GM21737 (cell line): ENCODE data around the gene TAOK2.
"Not testable (repeated sequence)": the region's sequence is repeated elsewhere in the genome, so short reads cannot be mapped to it uniquely, and the experiment has no call there.

Experiments used
- ATAC-seq: cut with Tn5 transposase; IDR thresholded peaks from one replicate; pipeline ENCODE4 v1.9.1; 2021; ENCODE audit warnings: mild to moderate bottlenecking, moderate library complexity; ENCODE audit not compliant: unreplicated experiment

Gene TAOK2

GRCh38 chr16:29973384-29974246 lies at the start of gene TAOK2:
TSS of gene TAOK2 (plus strand) at chr16:29973868. CDS start at chr16:29977773, 3,905 bp downstream.
- peak; percentile 94 for ATAC-seq

GRCh38 chr16:29925105-29925756 lies 48.4 kb upstream of the TAOK2 start:
- ATAC-seq, result no peak

- ATAC-seq, result peak; percentile 86
Measured at GRCh38 chr16:29925781-29926710, 47.6 kb upstream of the TAOK2 start, which contains the start of gene KCTD13. TSS of gene KCTD13 (minus strand) at chr16:29926226. CDS start at chr16:29926033, 193 bp downstream.

- peak; percentile 2 for ATAC-seq
Measured at GRCh38 chr16:29926711-29927052, 47.0 kb upstream of the TAOK2 start.

GRCh38 chr16:29927070-29927905 lies 46.4 kb upstream of the TAOK2 start:
- no peak for ATAC-seq

- ATAC-seq, result not testable (repeated sequence)
Measured at GRCh38 chr16:29931750-29932149, 41.9 kb upstream of the TAOK2 start.

GRCh38 chr16:29940656-29941055 lies 33.0 kb upstream of the TAOK2 start:
- ATAC-seq, result no peak

- no peak for ATAC-seq
Measured at GRCh38 chr16:29943846-29944799, 29.5 kb upstream of the TAOK2 start.

GRCh38 chr16:29947897-29948296 lies 25.8 kb upstream of the TAOK2 start:
- no peak for ATAC-seq

GRCh38 chr16:29950806-29951461 lies 22.7 kb upstream of the TAOK2 start:
- no peak for ATAC-seq

- no peak for ATAC-seq
Measured at GRCh38 chr16:29951625-29952365, 21.9 kb upstream of the TAOK2 start.

- no peak for ATAC-seq
Measured at GRCh38 chr16:29958756-29959155, 14.9 kb upstream of the TAOK2 start.

- no peak for ATAC-seq
Measured at GRCh38 chr16:29959293-29959692, 14.4 kb upstream of the TAOK2 start.

- not testable (repeated sequence) for ATAC-seq
Measured at GRCh38 chr16:29959821-29960220, 13.8 kb upstream of the TAOK2 start.

GRCh38 chr16:29961127-29961478 lies 12.6 kb upstream of the TAOK2 start:
- no peak for ATAC-seq

- peak; percentile 89 for ATAC-seq
Measured at GRCh38 chr16:29961479-29962343, 12.0 kb upstream of the TAOK2 start, which contains the start of gene TMEM219. TSS of gene TMEM219 (plus strand) at chr16:29962079. CDS start at chr16:29963144, 1,065 bp downstream.
